ENCODE results near the gene PSG4. TPM values are rescaled to one million over a fixed set of nuclear protein-coding genes. Genes with fewer than 3 reads are reported as not detected.
"Not testable (repeated sequence)": the region's sequence is repeated elsewhere in the genome, so short reads cannot be mapped to it uniquely, and the experiment has no call there.

The PSG4 gene
- total RNA-seq, 1 donor from 2014 or later = not detected

DNA sequence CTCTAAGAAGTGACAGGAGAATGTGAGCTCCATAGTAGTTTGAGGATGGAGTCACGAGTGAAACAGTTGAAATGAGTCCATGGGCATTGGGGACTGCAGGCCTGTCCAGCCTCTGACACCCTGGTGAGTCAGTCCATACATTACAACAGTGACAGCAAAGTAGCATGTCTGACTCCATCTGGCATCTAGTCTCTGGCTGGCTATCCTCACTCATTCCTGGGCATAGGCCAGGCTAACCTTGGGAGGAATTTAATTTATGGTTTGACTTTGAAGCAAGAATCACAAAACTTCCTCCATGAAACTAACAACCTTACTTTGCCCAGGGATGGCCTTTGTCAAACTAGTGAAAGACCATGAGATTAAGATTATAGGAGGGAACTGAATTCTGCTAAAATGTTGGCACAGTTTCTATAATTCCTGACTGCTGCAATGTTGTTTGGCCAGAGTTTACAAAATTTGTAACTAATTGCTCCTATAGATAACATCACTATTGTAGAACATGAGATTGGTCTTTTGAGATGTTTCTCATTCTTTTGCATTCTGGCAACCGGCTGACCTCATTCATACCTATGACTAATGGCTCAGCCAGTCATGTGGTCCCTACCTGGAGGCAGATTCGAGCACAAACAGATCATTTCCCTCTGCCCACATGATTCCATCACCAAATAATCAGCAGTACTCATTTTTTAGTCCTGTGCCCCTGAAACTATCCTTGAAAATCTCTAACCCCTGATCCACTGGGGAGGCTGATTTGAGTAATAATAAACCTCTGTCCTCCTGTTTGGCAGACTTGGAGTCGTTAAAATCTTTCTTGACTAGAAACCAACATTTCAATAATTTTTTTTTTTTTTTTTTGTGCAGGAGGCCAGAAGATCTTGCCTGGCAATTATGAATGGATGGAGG, 23.3 kb downstream of the PSG4 start:
- H3K4me1 Mint-ChIP-seq; H3K4me3 Mint-ChIP-seq; intact Hi-C loops (cut with micrococcal nuclease); DNase-seq; H3K36me3 Mint-ChIP-seq (ENCODE audit: low read depth); H3K27me3 Mint-ChIP-seq; H3K9me3 Mint-ChIP-seq; H3K27ac Mint-ChIP-seq: not testable (repeated sequence)

DNA sequence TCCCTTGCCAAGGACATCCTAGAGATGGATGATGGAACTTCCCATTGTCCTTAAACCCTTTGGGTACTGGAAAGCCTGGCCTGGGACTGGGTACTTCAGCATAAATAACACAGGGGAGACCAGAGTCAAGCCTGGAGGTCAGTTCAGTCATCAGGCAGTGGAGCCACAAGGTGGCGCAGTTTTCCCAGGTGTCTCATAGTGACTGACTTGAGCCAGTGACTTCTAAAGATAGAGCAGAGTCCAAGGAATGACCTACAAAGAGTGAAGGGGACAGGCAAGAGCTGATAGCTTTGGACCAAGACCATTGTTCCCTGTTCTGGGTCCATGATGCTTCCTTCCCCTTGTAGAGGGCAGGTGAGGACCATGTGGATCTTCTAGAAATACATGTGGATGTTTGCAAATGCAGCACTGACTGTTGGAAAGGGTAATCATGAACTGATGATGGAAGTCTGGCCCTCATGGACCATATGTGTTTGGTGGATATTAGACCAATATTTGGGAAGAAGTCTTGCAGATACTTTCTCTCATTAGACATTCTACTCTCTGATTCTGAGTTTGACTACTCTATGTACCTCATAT, 25.8 kb downstream of the PSG4 start:
- intact Hi-C loops (cut with micrococcal nuclease); H3K27ac Mint-ChIP-seq; H3K4me1 Mint-ChIP-seq: not testable (repeated sequence)

DNA sequence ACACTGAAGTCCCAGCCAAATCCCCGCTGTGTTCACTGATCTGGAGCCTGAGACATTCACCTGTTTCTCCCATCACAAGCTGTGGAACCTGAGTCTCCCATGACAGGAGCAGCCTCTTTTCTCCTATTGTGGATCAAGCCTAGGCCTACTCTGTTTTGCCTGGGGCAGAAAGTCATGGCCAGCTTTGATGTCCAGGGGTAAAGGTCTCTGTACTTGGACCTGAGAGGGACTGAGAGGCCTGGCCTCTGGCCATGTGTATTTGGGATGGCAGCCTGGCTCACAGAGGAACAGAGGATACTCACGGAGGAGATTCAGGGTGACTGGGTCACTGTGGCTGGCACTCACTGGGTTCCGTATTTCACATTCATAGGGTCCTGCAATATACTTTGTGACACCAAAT, 26.9 kb downstream of the PSG4 start:
- DNase-seq = not testable (repeated sequence)

More for the DNA sequence above, 25.8 kb downstream of the PSG4 start:
- not testable (repeated sequence) for H3K27me3 Mint-ChIP-seq; H3K36me3 Mint-ChIP-seq (ENCODE audit: low read depth); H3K4me3 Mint-ChIP-seq; H3K9me3 Mint-ChIP-seq
- DNase-seq = peak; percentile 54

GRCh38 chr19:43165906-43166305, 39.5 kb downstream of the PSG4 start:
- H3K27me3 Mint-ChIP-seq; H3K9me3 Mint-ChIP-seq; H3K4me1 Mint-ChIP-seq; H3K4me3 Mint-ChIP-seq; DNase-seq; H3K36me3 Mint-ChIP-seq (ENCODE audit: low read depth); H3K27ac Mint-ChIP-seq; intact Hi-C loops (cut with micrococcal nuclease): not testable (repeated sequence)

More for the DNA sequence above, 26.9 kb downstream of the PSG4 start:
- H3K4me3 Mint-ChIP-seq; H3K9me3 Mint-ChIP-seq; H3K27ac Mint-ChIP-seq; H3K4me1 Mint-ChIP-seq; H3K36me3 Mint-ChIP-seq (ENCODE audit: low read depth); H3K27me3 Mint-ChIP-seq; intact Hi-C loops (cut with micrococcal nuclease): not testable (repeated sequence)

DNA sequence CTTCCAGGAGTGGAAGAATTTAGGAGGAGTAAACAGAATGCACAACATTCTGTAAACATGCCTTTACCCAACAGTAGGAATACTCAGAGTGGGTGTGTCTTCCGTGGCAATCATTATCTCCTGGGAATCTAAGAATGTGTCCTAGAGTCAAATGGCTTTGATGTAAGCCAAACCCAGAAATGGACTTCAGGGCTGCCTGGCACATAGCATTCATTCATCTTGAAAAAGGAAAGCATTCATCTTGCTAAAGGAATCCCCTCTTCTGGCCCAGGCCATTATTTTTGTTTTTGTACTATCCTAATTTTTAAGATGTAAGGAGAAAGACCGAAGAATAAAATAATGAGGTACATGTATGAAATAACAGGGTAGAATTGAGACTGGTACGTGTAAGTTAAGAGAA, 42.3 kb downstream of the PSG4 start:
- not testable (repeated sequence) for H3K4me3 Mint-ChIP-seq

GRCh38 chr19:43162261-43162660, 43.2 kb downstream of the PSG4 start:
- H3K27me3 Mint-ChIP-seq; H3K9me3 Mint-ChIP-seq; H3K4me3 Mint-ChIP-seq; H3K4me1 Mint-ChIP-seq; DNase-seq; H3K27ac Mint-ChIP-seq; H3K36me3 Mint-ChIP-seq (ENCODE audit: low read depth); intact Hi-C loops (cut with micrococcal nuclease): not testable (repeated sequence)

More for the DNA sequence above, 42.3 kb downstream of the PSG4 start:
- intact Hi-C loops (cut with micrococcal nuclease); DNase-seq; H3K9me3 Mint-ChIP-seq; H3K4me1 Mint-ChIP-seq; H3K27ac Mint-ChIP-seq; H3K27me3 Mint-ChIP-seq; H3K36me3 Mint-ChIP-seq (ENCODE audit: low read depth): not testable (repeated sequence)

DNA sequence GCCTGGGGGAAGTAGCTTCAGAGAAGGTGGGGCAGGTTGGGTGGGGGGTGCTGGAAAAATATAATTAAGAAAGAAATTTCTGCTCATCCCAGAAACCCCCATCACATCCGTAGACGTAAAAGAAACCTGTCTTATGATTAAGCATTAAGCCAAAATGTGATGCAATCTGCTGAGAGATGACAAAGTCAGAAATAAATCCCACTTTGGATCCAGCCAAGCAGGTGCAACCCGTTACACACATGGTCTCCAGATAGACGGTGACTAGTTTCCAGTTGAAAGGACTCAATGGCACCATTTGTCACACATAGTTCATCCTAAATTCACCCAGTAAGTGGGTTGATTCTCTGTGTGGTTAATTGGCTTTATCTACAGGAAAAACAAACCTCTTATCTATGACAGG, 53.2 kb downstream of the PSG4 start:
- no peak overlapping the region for H3K27ac Mint-ChIP-seq
- H3K36me3 Mint-ChIP-seq (ENCODE audit: low read depth) = no peaks in the 10 kb centered on the region
- DNase-seq = no peak
- H3K27me3 Mint-ChIP-seq = no peaks in the 10 kb centered on the region
- no peaks in the 10 kb centered on the region for H3K4me1 Mint-ChIP-seq
- intact Hi-C loops (cut with micrococcal nuclease) = no loop called here
- H3K9me3 Mint-ChIP-seq = peaks cover 6% of the 10 kb centered on the region
- H3K4me3 Mint-ChIP-seq = no peak overlapping the region

- intact Hi-C loops (cut with micrococcal nuclease); H3K27ac Mint-ChIP-seq; H3K9me3 Mint-ChIP-seq: not testable (repeated sequence)
Measured at GRCh38 chr19:43149788-43150187, 55.6 kb downstream of the PSG4 start.

DNA sequence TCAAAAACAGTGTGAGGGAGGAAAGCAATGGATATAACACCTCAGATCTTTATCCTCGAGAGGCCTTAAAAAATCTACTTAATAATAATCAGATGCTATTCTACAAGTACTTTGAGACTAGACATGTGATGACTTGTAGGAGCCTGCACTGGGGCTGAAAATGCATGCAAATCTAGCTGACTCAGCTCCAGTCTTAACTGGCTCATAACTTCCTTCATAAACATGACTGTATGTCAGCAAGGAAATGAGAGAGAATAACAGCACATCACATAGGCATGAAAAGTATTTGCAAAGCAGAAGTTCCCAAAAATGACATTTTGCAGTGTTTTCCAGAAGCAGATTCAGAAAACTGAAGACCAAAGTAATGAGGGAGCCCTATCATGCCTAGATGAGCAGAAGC, 57.2 kb downstream of the PSG4 start:
- Mint-ChIP-seq H3K27me3 (no peaks in the 10 kb centered on the region), H3K27ac (no peak overlapping the region), H3K4me1 (no peaks in the 10 kb centered on the region), H3K36me3 (ENCODE audit: low read depth) (no peaks in the 10 kb centered on the region), H3K4me3 (no peak overlapping the region), H3K9me3 (peaks cover 4% of the 10 kb centered on the region)
- no peak for DNase-seq
- intact Hi-C loops (cut with micrococcal nuclease) = no loop called here

More at GRCh38 chr19:43149788-43150187, 55.6 kb downstream of the PSG4 start:
- H3K4me3 Mint-ChIP-seq; DNase-seq; H3K4me1 Mint-ChIP-seq; H3K36me3 Mint-ChIP-seq (ENCODE audit: low read depth); H3K27me3 Mint-ChIP-seq: not testable (repeated sequence)

Other genes starting within 250 kb of the PSG4 start
- gene PSG11, start 179.2 kb downstream of the PSG4 start, total RNA-seq = not detected in 2 replicates
- gene PSG2, start 122.9 kb downstream of the PSG4 start, total RNA-seq = not detected in 2 replicates
- gene PSG5, start 19.1 kb downstream of the PSG4 start, total RNA-seq = not detected in 2 replicates
- gene PSG9, start 63.9 kb upstream of the PSG4 start, total RNA-seq = not detected in 2 replicates
- gene CD177, start 148.0 kb upstream of the PSG4 start, total RNA-seq = not detected in 2 replicates
- gene TEX101, start 209.3 kb upstream of the PSG4 start, total RNA-seq = not detected in 2 replicates